ENCODE results near the gene FBXO44.

DNA sequence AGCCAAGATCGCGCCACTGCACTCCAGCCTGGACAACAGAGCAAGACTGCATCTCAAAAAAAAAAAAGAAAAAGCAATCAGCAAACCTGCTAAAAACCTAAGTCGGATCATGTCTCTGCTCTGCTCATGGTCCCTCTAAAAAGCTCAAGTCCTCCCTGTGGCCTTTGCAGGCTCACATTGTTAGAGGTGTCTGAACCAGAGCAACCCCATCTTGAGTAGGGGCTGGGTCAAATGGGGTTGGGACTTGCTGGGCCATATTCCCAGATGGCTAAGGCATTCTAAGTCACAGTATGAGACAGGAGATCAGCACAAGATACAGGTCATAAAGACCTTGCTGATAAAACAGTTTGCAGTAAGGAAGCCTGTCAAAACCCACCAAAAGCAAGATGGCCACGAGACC is 33.8 kb downstream of the FBXO44 start:
- TF ChIP-seq E2F5 (CRISPR knock-in tag; IDR thresholded peaks at IDR 0.05) (no peak), ZSCAN18 (CRISPR knock-in tag; IDR thresholded peaks at IDR 0.05) (0 out of 2 replicates have a peak, but pooled peaks have one; percentile 51), CDX4 (CRISPR knock-in tag; IDR thresholded peaks at IDR 0.05; ENCODE audit: borderline replicate concordance) (no peak)

Data from WTC11 (cell line).